Stimulated activated CD4-positive, alpha-beta T cell treated with anti-CD3 and anti-CD28 coated beads, Interleukin-15, amount 100 ng/mL, for 48 hours (primary cell): ENCODE measurements around the gene FADS1.

Source experiments
- DNase-seq, 2 donors: peaks; one replicate each; pipeline ENCODE4 v3.0.0-alpha.2; 2020; ENCODE audit warnings: low read depth in 2 of 2

Gene FADS1

GRCh38 chr11:61760946-61761345 lies 55.9 kb downstream of the FADS1 start:
- DNase-seq = no peak

DNA sequence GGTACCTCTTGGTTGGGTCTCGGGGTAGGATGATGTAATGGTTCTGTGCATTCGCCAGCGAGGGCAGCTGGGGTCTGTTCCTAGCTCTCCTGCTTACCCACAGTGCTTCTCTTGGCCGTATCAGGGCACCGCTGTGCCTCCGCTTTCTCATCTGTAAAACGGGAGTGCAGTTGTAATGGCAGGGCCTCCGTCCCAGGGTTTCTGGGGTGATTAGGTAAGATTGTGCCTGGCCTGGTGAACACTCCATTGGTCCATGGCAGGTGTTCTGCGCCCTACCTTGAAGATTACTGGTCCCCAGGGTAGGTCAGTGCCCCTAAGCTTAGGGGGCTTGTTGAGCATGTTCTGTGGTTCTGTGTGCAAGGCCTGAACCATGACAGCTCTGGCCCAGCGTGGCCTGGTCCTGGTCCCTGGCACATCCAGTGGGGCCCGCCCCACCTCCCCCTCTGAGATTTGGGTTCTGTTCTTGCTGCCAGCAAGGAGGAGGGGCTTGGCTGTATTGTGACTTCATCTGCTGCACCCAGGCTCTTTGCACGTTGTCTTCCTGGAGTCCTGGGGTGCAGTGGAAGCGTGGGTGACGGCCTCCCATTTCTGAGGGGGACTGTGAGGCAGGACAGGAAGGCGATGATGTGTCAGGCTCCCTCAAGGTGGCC lies 59.5 kb downstream of the FADS1 start:
- no peak for DNase-seq

DNA sequence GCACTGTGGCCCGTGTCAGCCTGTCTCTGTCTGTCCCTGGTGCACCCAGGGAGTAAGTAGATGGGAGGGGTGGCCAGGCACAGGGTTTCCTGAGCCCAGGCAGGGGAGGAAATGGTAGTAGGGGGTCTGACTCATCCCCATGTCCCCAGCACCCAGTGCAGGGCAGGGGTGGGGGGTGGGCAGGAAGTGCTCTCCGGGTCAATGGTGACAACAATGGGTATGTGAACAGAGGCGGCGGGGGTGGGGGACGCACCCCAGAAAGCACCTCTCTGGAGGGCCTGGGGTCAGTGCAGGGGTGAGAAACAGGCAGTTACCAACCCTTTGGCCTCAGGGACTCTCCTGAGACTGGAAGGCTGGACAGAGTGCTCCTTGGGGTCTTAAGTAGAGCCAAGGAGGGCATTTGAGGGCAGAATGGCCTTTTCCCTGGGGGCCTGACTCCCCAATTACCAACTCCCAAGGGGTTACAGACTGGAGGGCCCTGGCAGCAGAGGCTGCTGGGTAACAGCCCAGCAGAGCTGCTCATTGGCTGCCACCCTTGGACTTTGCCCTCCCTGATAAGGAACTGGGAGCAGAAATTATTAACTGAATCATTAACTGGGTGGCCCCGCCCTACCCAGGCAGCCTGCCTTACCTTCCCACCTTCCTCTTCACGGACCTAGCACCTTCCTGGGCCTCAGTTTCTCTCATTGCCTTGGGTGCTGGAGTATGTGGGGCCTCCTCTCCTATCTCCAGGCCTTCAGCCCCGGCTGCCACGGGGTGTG lies 60.2 kb downstream of the FADS1 start:
- peak in 1 of 2 donors; percentile 44 for DNase-seq

DNA sequence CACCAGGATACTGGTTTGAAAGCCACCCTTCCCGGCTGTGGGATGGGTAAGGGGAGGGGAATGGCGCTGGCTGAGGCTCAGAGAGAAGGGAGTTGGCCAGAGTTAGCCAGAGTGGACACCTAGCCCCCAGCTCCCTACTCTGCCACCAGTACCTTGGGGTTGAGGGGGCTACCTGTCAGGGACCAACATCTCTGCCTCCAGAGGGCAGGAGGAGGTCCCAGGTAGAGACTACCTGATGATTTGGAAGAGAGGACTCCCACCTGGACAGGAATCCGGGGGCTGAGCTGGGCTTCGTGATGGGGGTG lies 60.7 kb downstream of the FADS1 start:
- no peak for DNase-seq

- no peak for DNase-seq
Measured at GRCh38 chr11:61754534-61755482, 62.0 kb downstream of the FADS1 start.

DNA sequence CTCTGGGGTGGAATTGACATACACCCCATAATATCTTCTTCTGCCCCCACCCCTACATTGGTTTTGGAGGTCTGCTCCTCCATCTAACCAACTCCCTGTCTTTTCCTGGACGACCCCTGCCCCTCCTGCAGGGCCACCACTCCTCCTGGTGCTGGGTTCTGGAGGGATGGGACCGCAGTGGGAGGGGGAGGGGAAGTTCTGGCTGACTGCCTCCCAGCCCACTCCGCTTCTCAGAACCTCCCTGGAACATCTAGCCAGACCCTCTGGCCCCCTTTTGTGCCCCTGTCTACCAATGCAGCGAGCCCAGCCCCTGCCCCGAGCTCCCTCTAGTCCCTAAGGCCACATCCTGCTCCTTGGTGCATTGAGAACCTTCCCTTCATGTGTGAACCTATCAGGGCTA lies 63.1 kb downstream of the FADS1 start:
- DNase-seq = no peak

- no peak for DNase-seq
Measured at GRCh38 chr11:61752925-61753521, 63.8 kb downstream of the FADS1 start.

- DNase-seq = peak in 1 of 2 donors; percentile 44
Measured at GRCh38 chr11:61752117-61752924, 64.5 kb downstream of the FADS1 start, which contains the start of gene MYRF. TSS of gene MYRF (plus strand) at chr11:61752636. CDS start at chr11:61752745, 109 bp downstream.

DNA sequence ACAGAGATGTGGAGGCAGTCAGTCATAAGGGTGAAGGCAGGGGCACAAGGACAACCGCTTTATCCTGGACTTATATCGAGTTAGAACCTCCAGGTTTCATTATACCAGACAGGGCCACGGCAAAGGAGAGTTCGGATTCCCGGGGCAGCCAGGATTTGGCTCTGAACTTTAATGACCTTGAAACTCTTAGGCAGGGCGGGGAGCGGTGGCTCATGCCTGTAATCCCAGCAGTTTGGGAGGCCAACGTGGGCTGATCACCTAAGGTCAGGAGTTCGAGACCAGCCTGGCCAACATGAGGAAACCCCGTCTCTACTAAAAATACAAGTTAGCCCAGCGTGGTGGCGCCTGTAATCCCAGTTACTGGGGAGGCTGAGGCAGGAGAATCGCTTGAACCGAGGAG lies 65.4 kb downstream of the FADS1 start:
- no peak for DNase-seq

GRCh38 chr11:61750631-61751273 lies 66.1 kb downstream of the FADS1 start:
- no peak for DNase-seq
